ENCODE results near the gene HSPA9.

HSPA9 gene

DNA sequence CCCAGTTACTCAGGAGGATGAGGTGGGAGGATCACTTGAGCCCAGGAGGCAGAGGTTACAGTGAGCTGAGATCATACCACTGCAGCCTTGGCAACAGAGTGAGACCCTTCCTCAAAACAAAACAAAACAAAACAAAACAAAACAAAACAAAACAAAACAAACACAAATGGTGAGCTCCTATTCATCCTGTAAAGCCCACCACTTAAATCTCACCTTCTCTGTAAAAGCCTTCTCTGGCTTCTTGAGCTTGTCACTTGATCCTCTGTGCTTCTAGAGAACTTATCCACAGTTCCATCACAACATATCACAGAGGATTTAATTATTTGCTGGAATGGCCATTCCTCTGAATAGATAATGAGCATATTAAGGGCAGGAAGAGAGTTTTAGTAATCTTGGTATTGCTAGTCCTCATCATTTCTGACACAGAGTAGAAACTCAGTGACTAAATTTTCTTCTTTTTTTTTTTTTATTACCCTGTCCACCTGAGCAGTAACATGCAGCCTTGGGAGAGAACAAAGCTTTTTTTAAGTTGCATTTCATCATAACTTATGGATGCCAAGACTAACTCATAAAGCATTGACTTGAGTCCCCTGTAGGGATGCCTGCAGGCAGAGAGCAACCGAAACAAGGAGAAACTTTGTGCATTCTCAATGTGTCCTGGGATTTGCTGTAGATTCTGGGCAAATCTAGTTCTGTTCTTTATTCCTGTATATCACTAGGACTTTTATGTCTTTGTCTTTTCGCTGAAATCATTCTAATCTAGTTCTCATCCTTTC lies 13.0 kb upstream of the HSPA9 start:
- H3K4me1 ChIP-seq (ENCODE audit: control insufficient read depth in 1 of 2, insufficient read depth in 1 of 2, low read depth in 1 of 2, low read length in 1 of 2) = no peaks in the 10 kb centered on the region
- TF ChIP-seq, protein P1, sequence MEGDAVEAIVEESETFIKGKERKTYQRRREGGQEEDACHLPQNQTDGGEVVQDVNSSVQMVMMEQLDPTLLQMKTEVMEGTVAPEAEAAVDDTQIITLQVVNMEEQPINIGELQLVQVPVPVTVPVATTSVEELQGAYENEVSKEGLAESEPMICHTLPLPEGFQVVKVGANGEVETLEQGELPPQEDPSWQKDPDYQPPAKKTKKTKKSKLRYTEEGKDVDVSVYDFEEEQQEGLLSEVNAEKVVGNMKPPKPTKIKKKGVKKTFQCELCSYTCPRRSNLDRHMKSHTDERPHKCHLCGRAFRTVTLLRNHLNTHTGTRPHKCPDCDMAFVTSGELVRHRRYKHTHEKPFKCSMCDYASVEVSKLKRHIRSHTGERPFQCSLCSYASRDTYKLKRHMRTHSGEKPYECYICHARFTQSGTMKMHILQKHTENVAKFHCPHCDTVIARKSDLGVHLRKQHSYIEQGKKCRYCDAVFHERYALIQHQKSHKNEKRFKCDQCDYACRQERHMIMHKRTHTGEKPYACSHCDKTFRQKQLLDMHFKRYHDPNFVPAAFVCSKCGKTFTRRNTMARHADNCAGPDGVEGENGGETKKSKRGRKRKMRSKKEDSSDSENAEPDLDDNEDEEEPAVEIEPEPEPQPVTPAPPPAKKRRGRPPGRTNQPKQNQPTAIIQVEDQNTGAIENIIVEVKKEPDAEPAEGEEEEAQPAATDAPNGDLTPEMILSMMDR (IDR thresholded peaks at IDR 0.05) = no peak
- no peaks in the 10 kb centered on the region for H3K27me3 ChIP-seq
- no peaks in the 10 kb centered on the region for H3K36me3 ChIP-seq
- H3K27ac ChIP-seq = no peak overlapping the region
- no peaks in the 10 kb centered on the region for H3K9me3 ChIP-seq
- H3K4me3 ChIP-seq (ENCODE audit: low read depth in 1 of 2, low read length in 1 of 2) = no peak overlapping the region

DNA sequence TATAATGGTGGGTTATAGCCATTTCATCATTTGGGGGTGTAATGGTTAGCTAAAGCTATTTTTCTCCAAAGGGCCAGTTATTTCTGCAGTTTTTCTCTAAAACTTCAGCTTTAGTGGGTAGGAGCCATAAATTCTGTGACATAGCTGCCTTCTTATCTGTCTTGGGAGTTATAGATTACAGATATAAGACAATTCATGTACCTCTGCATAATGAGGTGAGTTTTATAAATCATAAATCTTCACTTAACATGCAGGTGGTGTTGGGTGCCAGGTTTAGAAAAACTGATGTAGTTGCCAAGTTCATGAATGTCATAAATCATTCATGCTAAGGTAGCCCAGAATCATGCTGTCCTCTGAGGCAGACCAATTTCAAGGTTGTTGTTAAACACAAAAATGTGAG lies 10.0 kb upstream of the HSPA9 start:
- H3K27ac ChIP-seq = no peak overlapping the region
- H3K4me3 ChIP-seq (ENCODE audit: low read depth in 1 of 2, low read length in 1 of 2) = no peak overlapping the region
- no peaks in the 10 kb centered on the region for H3K9me3 ChIP-seq
- TF ChIP-seq, protein P1 (IDR thresholded peaks at IDR 0.05) = no peak
- no peaks in the 10 kb centered on the region for H3K27me3 ChIP-seq
- no peaks in the 10 kb centered on the region for H3K4me1 ChIP-seq (ENCODE audit: control insufficient read depth in 1 of 2, insufficient read depth in 1 of 2, low read depth in 1 of 2, low read length in 1 of 2)
- no peaks in the 10 kb centered on the region for H3K36me3 ChIP-seq

DNA sequence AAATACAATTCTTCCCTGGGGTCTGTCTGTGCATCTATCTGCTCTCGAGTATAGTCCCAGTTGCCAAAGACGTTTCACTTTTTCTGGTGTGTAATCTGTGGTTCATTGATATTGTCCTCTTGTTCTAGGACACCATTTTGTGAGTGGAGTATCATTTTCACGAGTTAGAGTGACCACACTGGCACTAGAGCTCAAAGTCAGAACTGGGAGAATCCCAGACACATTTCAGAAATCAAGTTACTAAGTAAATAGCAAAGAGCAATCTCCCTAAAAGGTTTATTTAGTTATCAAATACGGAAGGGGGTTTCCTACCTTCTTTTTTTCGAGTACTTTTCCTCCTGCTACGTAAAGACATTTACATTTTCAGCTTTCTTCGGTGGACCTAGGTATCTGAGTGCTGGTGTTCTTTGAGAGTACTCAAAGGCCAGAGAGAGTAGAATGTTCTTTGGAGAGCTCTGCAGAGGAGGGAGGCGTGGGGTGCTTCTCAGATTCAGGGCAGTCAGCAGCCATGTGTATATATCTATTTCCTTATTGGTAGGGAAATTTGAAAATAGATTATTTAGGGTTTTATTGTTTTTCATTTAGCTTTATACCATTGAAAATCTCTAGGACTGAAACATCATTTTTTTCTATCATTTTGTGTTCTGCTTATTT lies 8.9 kb upstream of the HSPA9 start:
- H3K4me3 ChIP-seq (ENCODE audit: low read depth in 1 of 2, low read length in 1 of 2) = no peak overlapping the region
- H3K27ac ChIP-seq = no peak overlapping the region
- H3K36me3 ChIP-seq = no peaks in the 10 kb centered on the region
- no peaks in the 10 kb centered on the region for H3K27me3 ChIP-seq
- no peaks in the 10 kb centered on the region for H3K9me3 ChIP-seq
- H3K4me1 ChIP-seq (ENCODE audit: control insufficient read depth in 1 of 2, insufficient read depth in 1 of 2, low read depth in 1 of 2, low read length in 1 of 2) = no peaks in the 10 kb centered on the region
- TF ChIP-seq, protein P1 (IDR thresholded peaks at IDR 0.05) = no peak

DNA sequence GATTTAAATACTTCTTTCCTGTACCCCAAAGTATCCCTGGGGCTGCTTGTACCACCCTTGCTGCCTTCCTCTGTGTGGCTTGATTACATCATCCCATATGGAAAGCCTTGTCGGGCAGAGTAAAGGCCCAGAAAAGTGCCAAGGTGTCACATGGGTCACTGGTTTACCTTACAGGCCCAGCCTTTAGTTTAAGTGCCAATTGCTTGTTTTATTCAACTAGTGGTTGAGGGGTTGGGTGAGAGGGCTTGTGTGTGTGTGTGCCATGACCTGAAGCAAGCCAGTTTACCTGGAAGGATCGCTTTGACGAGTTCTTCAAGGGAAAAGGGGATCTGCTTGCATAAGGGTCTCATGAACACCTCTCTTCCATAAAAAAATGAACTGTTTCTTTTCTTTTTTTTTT lies 7.8 kb upstream of the HSPA9 start:
- H3K27me3 ChIP-seq = no peaks in the 10 kb centered on the region
- H3K27ac ChIP-seq = no peak overlapping the region
- TF ChIP-seq, protein P1 (IDR thresholded peaks at IDR 0.05) = no peak

DNA sequence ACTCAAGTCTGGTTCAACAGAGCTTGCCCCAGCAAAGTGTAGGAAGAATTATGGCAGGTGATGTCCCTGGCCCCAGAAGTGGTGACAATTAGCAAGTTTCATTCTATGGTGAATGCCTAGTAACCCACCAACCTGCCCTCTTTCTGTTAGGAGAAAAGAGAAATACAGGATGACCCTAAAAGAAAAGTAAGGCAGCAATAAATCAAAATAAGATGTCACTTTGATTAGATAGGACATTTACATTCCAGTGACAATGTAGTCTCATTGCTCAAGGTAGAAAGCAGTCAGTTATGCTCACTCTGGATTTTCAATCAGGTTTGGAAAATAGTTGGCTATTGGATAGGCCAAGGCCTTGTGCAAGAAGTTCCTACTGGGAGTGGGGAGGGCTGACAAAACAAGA lies 5.6 kb upstream of the HSPA9 start:
- H3K27me3 ChIP-seq = no peaks in the 10 kb centered on the region
- H3K4me1 ChIP-seq (ENCODE audit: control insufficient read depth in 1 of 2, insufficient read depth in 1 of 2, low read depth in 1 of 2, low read length in 1 of 2) = peaks cover 3 to 4% of the 10 kb centered on the region in 2 experiments
- no peaks in the 10 kb centered on the region for H3K9me3 ChIP-seq
- no peak overlapping the region for H3K4me3 ChIP-seq (ENCODE audit: low read depth in 1 of 2, low read length in 1 of 2)
- no peak overlapping the region for H3K27ac ChIP-seq
- no peaks in the 10 kb centered on the region for H3K36me3 ChIP-seq
- TF ChIP-seq, protein P1 (IDR thresholded peaks at IDR 0.05) = no peak

More for the DNA sequence above, 7.8 kb upstream of the HSPA9 start:
- H3K4me1 ChIP-seq (ENCODE audit: control insufficient read depth in 1 of 2, insufficient read depth in 1 of 2, low read depth in 1 of 2, low read length in 1 of 2) = no peaks in the 10 kb centered on the region
- no peaks in the 10 kb centered on the region for H3K9me3 ChIP-seq
- H3K4me3 ChIP-seq (ENCODE audit: low read depth in 1 of 2, low read length in 1 of 2) = no peak overlapping the region
- H3K36me3 ChIP-seq = no peaks in the 10 kb centered on the region

Measured in neutrophil (primary cell).